Breast epithelium (tissue), 4 donors: ENCODE measurements around the gene SS18. TPM values are rescaled to one million over a fixed set of nuclear protein-coding genes. Genes with fewer than 3 reads are reported as not detected.

ENCODE experiments used
- DNase-seq, 2 donors: peaks; one replicate each; pipeline ENCODE4 v3.0.0-alpha.2; 2019; ENCODE audit warnings: low spot score in 2 of 2
- H3K27ac ChIP-seq, 2 donors: fragments of 200-600 bp; sonication (generic) in 1 of 2; one replicate each; pipeline ENCODE4 v1.5.1; 2016 to 2019; ENCODE audit warnings: mild to moderate bottlenecking in 1 of 2
- H3K27me3 ChIP-seq, 2 donors: fragments of 200-600 bp; sonication (generic) in 1 of 2; one replicate each; pipeline versions ENCODE4 v1.5.1 to v1.6.0; 2017 to 2019; ENCODE audit warnings: control low read depth in 1 of 2, mild to moderate bottlenecking in 1 of 2
- H3K36me3 ChIP-seq: fragments of 200-600 bp; one replicate; pipeline ENCODE4 v1.5.1; 2019
- H3K4me1 ChIP-seq, 2 donors: fragments of 200-600 bp; sonication (generic); one replicate each; pipeline ENCODE4 v1.5.1; 2016 to 2019; ENCODE audit warnings: control low read depth in 1 of 2
- H3K4me3 ChIP-seq, 3 donors: fragments of 200-600 bp; sonication (generic); 1 replicate in 2 of 3; 2 replicates in 1 of 3; pipeline ENCODE4 v1.5.1; 2016 to 2019; ENCODE audit warnings: mild to moderate bottlenecking in 3 of 3, moderate library complexity in 2 of 3
- H3K9me3 ChIP-seq, 2 donors: fragments of 200-600 bp; sonication (generic) in 1 of 2; one replicate each; pipeline ENCODE4 v1.5.1; 2016 to 2019; ENCODE audit warnings: control low read depth in 1 of 2
- POLR2A ChIP-seq: fragments of 450-650 bp; IDR thresholded peaks from one replicate; pipeline ENCODE4 v1.6.1; 2016; ENCODE audit warnings: antibody characterized with exemption, mild to moderate bottlenecking, moderate library complexity
- POLR2AphosphoS5 ChIP-seq, 3 donors: sonication (generic); formaldehyde crosslinking; IDR thresholded peaks; one replicate each; pipeline ENCODE4 v1.6.1; 2017; ENCODE audit warnings: antibody characterized with exemption in 3 of 3
- intact Hi-C: fragments of 100-400 bp; cut with DNase I; formaldehyde crosslinking; loops from one replicate; pipeline ENCODE4 v1.15.1; 2023; ENCODE audit warnings: low total_unique reads
- total RNA-seq, 3 donors: library from RNA; depleted of rRNA; stranded (reverse); fragments of >200 nt; gene quantifications; one replicate each; pipeline ENCODE4 v1.1.0, GENCODE V29; 2016
- TF ChIP-seq, protein P1 (sequence below), 3 donors: fragments of 450-650 bp; IDR thresholded peaks; one replicate each; pipeline ENCODE4 v1.5.1; 2016 to 2017; ENCODE audit warnings: antibody characterized with exemption in 3 of 3, mild to moderate bottlenecking in 3 of 3, moderate library complexity in 3 of 3

SS18 gene
- total RNA-seq, 3 donors from 2014 or later = 99.1 to 205 (median 148) TPM

DNA sequence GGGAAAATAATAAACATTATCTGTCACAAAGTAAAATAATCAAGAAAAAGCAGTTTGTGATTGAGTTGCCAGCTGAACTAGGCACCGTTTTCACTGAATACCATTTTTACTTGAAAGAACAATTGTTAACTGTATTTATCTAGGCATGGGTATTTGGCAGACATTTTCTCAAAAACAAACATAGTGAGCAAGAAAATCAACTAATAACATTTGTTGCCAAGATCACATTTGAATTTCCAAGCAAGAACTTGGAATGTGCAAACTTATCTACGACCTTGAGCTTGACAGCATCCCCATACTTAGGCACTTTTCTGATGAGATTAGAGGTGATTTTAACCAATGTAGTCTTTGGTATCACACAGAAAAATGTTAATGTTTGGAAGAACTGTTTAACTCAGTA lies 16.7 kb downstream of the SS18 start:
- intact Hi-C loops = no loop called here
- DNase-seq = no peak
- H3K9me3 ChIP-seq = peaks cover 8 to 11% of the 10 kb centered on the region in 2 donors
- H3K4me1 ChIP-seq = no peaks in the 10 kb centered on the region
- no peaks in the 10 kb centered on the region for H3K36me3 ChIP-seq
- no peaks in the 10 kb centered on the region for H3K27me3 ChIP-seq
- no peak overlapping the region for H3K4me3 ChIP-seq
- H3K27ac ChIP-seq = no peak overlapping the region
- TF ChIP-seq POLR2A (no peak), POLR2AphosphoS5 (IDR thresholded peaks at IDR 0.05) (no peak)
- TF ChIP-seq, protein P1, sequence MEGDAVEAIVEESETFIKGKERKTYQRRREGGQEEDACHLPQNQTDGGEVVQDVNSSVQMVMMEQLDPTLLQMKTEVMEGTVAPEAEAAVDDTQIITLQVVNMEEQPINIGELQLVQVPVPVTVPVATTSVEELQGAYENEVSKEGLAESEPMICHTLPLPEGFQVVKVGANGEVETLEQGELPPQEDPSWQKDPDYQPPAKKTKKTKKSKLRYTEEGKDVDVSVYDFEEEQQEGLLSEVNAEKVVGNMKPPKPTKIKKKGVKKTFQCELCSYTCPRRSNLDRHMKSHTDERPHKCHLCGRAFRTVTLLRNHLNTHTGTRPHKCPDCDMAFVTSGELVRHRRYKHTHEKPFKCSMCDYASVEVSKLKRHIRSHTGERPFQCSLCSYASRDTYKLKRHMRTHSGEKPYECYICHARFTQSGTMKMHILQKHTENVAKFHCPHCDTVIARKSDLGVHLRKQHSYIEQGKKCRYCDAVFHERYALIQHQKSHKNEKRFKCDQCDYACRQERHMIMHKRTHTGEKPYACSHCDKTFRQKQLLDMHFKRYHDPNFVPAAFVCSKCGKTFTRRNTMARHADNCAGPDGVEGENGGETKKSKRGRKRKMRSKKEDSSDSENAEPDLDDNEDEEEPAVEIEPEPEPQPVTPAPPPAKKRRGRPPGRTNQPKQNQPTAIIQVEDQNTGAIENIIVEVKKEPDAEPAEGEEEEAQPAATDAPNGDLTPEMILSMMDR (IDR thresholded peaks at IDR 0.05) = no peak

DNA sequence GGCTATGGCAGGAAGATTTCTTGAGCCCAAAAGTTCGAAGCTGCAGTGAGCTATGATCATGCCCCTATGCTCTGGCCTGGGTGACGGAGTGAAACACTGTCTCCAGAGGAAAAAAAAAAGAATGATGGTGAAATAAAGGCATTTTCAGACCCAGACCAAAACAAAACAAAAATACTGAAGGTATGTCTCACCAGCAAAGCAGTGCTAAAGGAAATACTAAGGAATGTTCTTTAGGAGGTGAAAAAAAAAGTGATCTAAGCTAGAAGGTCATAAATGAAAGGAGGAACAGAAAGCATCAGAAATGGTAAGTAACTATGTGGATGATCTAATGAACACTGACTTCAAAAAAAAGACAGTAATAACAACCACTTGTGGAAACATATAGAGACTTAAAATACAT lies 18.7 kb downstream of the SS18 start:
- TF ChIP-seq POLR2AphosphoS5 (IDR thresholded peaks at IDR 0.05) = no peak
- TF ChIP-seq, protein P1 (IDR thresholded peaks at IDR 0.05) = no peak
- no peak for TF ChIP-seq POLR2A
- no peak overlapping the region for H3K27ac ChIP-seq
- no peak overlapping the region for H3K4me3 ChIP-seq
- intact Hi-C loops = no loop called here
- peaks cover 2% of the 10 kb centered on the region for H3K36me3 ChIP-seq
- peaks cover 8 to 11% of the 10 kb centered on the region in 2 donors for H3K9me3 ChIP-seq
- no peaks in the 10 kb centered on the region for H3K27me3 ChIP-seq
- no peaks in the 10 kb centered on the region for H3K4me1 ChIP-seq
- no peak for DNase-seq

DNA sequence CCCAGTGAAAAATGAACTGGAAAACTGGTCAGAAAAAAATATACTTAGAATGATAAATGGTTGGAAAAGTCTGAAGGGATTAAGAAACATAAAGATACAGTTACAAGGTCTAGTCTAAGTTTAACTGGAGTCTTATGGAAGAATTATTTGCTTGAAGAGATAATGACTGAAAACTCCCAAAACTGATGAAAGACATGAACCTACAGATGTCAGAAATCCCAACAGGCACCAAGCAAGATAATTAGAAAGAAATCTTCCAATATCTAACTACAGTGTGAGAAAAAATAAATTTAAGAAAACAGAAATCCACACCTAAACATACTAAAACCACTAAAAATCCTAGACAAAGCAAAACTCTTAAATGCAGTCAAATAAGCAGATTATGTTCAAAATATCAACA lies 19.4 kb downstream of the SS18 start:
- Histone ChIP-seq H3K4me3 (no peak overlapping the region), H3K27me3 (no peaks in the 10 kb centered on the region), H3K36me3 (peaks cover 3% of the 10 kb centered on the region), H3K9me3 (peaks cover 8 to 11% of the 10 kb centered on the region in 2 donors), H3K4me1 (no peaks in the 10 kb centered on the region), H3K27ac (no peak overlapping the region)
- no peak for TF ChIP-seq POLR2AphosphoS5 (IDR thresholded peaks at IDR 0.05)
- TF ChIP-seq, protein P1 (IDR thresholded peaks at IDR 0.05) = no peak
- TF ChIP-seq POLR2A = no peak
- intact Hi-C loops = no loop called here
- DNase-seq = no peak

DNA sequence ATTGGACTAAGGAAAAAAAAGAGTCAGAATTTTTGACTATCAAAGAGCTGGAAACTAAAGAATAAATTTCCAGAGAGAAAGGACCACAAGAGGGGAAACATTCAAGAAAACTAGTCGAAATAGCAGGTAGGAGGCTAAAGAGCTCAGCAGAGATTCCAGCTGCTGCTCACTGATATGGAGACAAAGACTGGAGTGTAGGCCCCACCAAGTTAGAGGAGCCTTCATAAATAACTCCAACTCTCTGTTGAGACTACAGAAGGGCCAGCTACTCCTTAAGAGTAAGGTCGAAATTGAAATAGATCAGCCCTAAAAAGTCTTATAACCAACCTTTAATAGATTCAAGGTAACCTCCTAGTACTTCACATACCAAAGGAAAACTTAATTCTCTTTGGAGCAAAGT lies 31.1 kb downstream of the SS18 start:
- Histone ChIP-seq H3K27ac (no peak overlapping the region), H3K27me3 (no peaks in the 10 kb centered on the region), H3K4me1 (no peaks in the 10 kb centered on the region), H3K36me3 (peaks cover 1% of the 10 kb centered on the region), H3K9me3 (no peaks in the 10 kb centered on the region), H3K4me3 (no peak overlapping the region)
- no peak for DNase-seq
- TF ChIP-seq POLR2A (no peak), POLR2AphosphoS5 (IDR thresholded peaks at IDR 0.05) (no peak)
- TF ChIP-seq, protein P1 (IDR thresholded peaks at IDR 0.05) = no peak
- intact Hi-C loops = no loop called here

DNA sequence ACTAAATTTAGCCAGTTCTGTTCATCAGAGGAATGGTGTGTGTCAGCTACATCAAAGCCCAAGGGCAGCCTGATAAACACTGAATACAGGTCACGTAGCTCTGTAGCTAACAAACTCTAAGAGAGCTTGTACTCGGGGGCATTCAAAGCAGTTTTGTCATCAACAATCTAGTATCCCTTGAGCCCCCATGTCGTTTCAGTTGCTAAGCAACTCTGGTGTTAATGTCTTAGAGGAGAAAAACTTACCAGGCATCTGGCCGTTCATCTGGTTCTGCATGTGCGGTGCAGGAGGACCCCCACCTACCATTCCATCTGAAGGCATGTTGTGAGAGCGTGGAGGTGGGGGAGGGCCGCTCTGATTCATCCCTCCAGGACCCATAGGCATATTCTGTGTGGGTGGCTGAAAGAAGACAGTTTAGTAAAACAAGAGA lies 33.1 kb downstream of the SS18 start:
- Histone ChIP-seq H3K27me3 (no peaks in the 10 kb centered on the region), H3K27ac (no peak overlapping the region), H3K4me3 (no peak overlapping the region), H3K4me1 (no peaks in the 10 kb centered on the region), H3K9me3 (no peaks in the 10 kb centered on the region), H3K36me3 (peaks cover 9% of the 10 kb centered on the region)
- intact Hi-C loops = no loop called here
- no peak for DNase-seq
- TF ChIP-seq, protein P1 (IDR thresholded peaks at IDR 0.05) = no peak
- TF ChIP-seq POLR2A = no peak
- no peak for TF ChIP-seq POLR2AphosphoS5 (IDR thresholded peaks at IDR 0.05)
